Gastroesophageal sphincter (tissue), 4 donors: ENCODE data around the gene PSMF1. TPM values are rescaled to one million over a fixed set of nuclear protein-coding genes. Genes with fewer than 3 reads are reported as not detected.

Source experiments
- ATAC-seq: fragments of 150-250 bp; one replicate; pipeline ENCODE4 v1.9.1; 2016; ENCODE audit warnings: mild to moderate bottlenecking, moderate library complexity
- H3K27ac ChIP-seq, 4 donors: fragments of 200-600 bp; sonication (generic) in 3 of 4; 1 replicate in 3 of 4; 2 replicates in 1 of 4; pipeline ENCODE4 v1.5.1; 2016 to 2019
- H3K27me3 ChIP-seq: fragments of 200-600 bp; sonication (generic); one replicate; pipeline ENCODE4 v1.5.1; 2019
- H3K36me3 ChIP-seq, 2 donors: fragments of 200-600 bp; sonication (generic); one replicate each; pipeline ENCODE4 v1.5.1; 2019; ENCODE audit warnings: control low read depth in 1 of 2
- H3K4me1 ChIP-seq, 3 donors: fragments of 200-600 bp; sonication (generic); 1 replicate in 2 of 3; 2 replicates in 1 of 3; pipeline ENCODE4 v1.5.1; 2016 to 2019; ENCODE audit warnings: control low read depth in 2 of 3
- H3K4me3 ChIP-seq, 2 donors: fragments of 200-600 bp; sonication (generic); one replicate each; pipeline ENCODE4 v1.5.1; 2019; ENCODE audit warnings: mild to moderate bottlenecking in 1 of 2, moderate library complexity in 1 of 2
- H3K9me3 ChIP-seq, 3 donors: fragments of 200-600 bp; sonication (generic); one replicate each; pipeline ENCODE4 v1.5.1; 2017 to 2019; ENCODE audit warnings: control low read depth in 2 of 3
- CTCF ChIP-seq, 4 experiments: fragments of 200-600 bp in 2 of 4; fragments of 450-650 bp in 2 of 4; sonication (generic) in 1 of 4; IDR thresholded peaks; one replicate each; pipeline ENCODE4 v1.5.1; 2017 to 2019; ENCODE audit warnings: antibody characterized with exemption in 4 of 4, mild to moderate bottlenecking in 2 of 4, moderate library complexity in 2 of 4
- EP300 ChIP-seq: sonication (generic); formaldehyde crosslinking; IDR thresholded peaks from one replicate; pipeline ENCODE4 v1.6.1; 2017; ENCODE audit warnings: antibody characterized with exemption, mild to moderate bottlenecking
- POLR2A ChIP-seq, 2 donors: fragments of 450-650 bp; IDR thresholded peaks; one replicate each; pipeline ENCODE4 v1.6.1; 2017; ENCODE audit warnings: antibody characterized with exemption in 2 of 2, mild to moderate bottlenecking in 2 of 2, moderate library complexity in 1 of 2
- POLR2AphosphoS5 ChIP-seq: sonication (generic); formaldehyde crosslinking; IDR thresholded peaks from one replicate; pipeline ENCODE4 v1.6.1; 2017; ENCODE audit warnings: antibody characterized with exemption
- WGBS, 2 donors: methylation state at CpG; one replicate each; pipeline ENCODE4 v1.1.5; 2018; ENCODE audit warnings: low coverage in 1 of 2; 5-methylcytosine and 5-hydroxymethylcytosine counted together
- total RNA-seq, 4 donors: library from RNA; depleted of rRNA; stranded (reverse); fragments of >200 nt; gene quantifications; one replicate each; pipeline ENCODE4 v1.1.0, GENCODE V29; 2016

Gene PSMF1
- total RNA-seq, 4 donors from 2014 or later: 99.6 to 118 (median 116) TPM

- Histone ChIP-seq H3K27me3 (no peaks in the 10 kb centered on the region), H3K36me3 (peaks cover 6 to 91% of the 10 kb centered on the region in 2 donors), H3K4me1 (no peaks in the 10 kb centered on the region), H3K27ac (no peak overlapping the region), H3K4me3 (no peak overlapping the region), H3K9me3 (no peaks in the 10 kb centered on the region)
- WGBS, 2 donors: 90 to 94% methylated on average over 3 of the region's 3 CpGs
- no peak for TF ChIP-seq CTCF (IDR thresholded peaks at IDR 0.05)
- no peak for TF ChIP-seq POLR2A (IDR thresholded peaks at IDR 0.05)
- TF ChIP-seq POLR2AphosphoS5: no peak
- no peak for TF ChIP-seq EP300
- ATAC-seq: no peak
Measured at GRCh38 chr20:1131354-1131753, 13.0 kb downstream of the PSMF1 start.

- 50% methylated on average over 2 of the region's 2 CpGs; no CpG with 5 or more reads in 1 of the 2 donors for WGBS, 2 donors
- Histone ChIP-seq H3K27me3 (no peaks in the 10 kb centered on the region), H3K36me3 (peaks cover 6 to 91% of the 10 kb centered on the region in 2 donors), H3K4me3 (no peak overlapping the region), H3K4me1 (no peaks in the 10 kb centered on the region), H3K27ac (no peak overlapping the region), H3K9me3 (no peaks in the 10 kb centered on the region)
- TF ChIP-seq EP300 (no peak), POLR2A (IDR thresholded peaks at IDR 0.05) (no peak), POLR2AphosphoS5 (no peak), CTCF (IDR thresholded peaks at IDR 0.05) (no peak)
- no peak for ATAC-seq
Measured at GRCh38 chr20:1134355-1134754, 16.0 kb downstream of the PSMF1 start.

GRCh38 chr20:1134836-1135235 lies 16.4 kb downstream of the PSMF1 start:
- WGBS, 2 donors: 92% methylated on average over 4 of the region's 12 CpGs; no CpG with 5 or more reads in 1 of the 2 donors
- Histone ChIP-seq H3K36me3 (peaks cover 6 to 89% of the 10 kb centered on the region in 2 donors), H3K27ac (no peak overlapping the region), H3K4me1 (no peaks in the 10 kb centered on the region), H3K27me3 (no peaks in the 10 kb centered on the region), H3K4me3 (no peak overlapping the region), H3K9me3 (no peaks in the 10 kb centered on the region)
- ATAC-seq: no peak
- TF ChIP-seq POLR2A (IDR thresholded peaks at IDR 0.05) (no peak), EP300 (no peak), POLR2AphosphoS5 (no peak), CTCF (IDR thresholded peaks at IDR 0.05) (no peak)

- Histone ChIP-seq H3K27ac (no peak overlapping the region), H3K27me3 (no peaks in the 10 kb centered on the region), H3K4me3 (no peak overlapping the region), H3K36me3 (peaks cover 9 to 86% of the 10 kb centered on the region in 2 donors), H3K9me3 (no peaks in the 10 kb centered on the region), H3K4me1 (no peaks in the 10 kb centered on the region)
- no peak for ATAC-seq
- WGBS, 2 donors: 67 to 68% methylated on average over 4 of the region's 4 CpGs
- TF ChIP-seq CTCF (IDR thresholded peaks at IDR 0.05): no peak
- no peak for TF ChIP-seq POLR2A (IDR thresholded peaks at IDR 0.05)
- no peak for TF ChIP-seq POLR2AphosphoS5
- no peak for TF ChIP-seq EP300
Measured at GRCh38 chr20:1137236-1137635, 18.8 kb downstream of the PSMF1 start.

- Histone ChIP-seq H3K9me3 (no peaks in the 10 kb centered on the region), H3K27ac (no peak overlapping the region), H3K27me3 (no peaks in the 10 kb centered on the region), H3K4me1 (no peaks in the 10 kb centered on the region), H3K36me3 (peaks cover 3 to 88% of the 10 kb centered on the region in 2 donors), H3K4me3 (no peak overlapping the region)
- WGBS, 2 donors: 75 to 86% methylated on average over 8 to 10 of the region's 10 CpGs
- no peak for ATAC-seq
- TF ChIP-seq POLR2AphosphoS5 (no peak), CTCF (IDR thresholded peaks at IDR 0.05) (no peak), POLR2A (IDR thresholded peaks at IDR 0.05) (no peak), EP300 (no peak)
Measured at GRCh38 chr20:1144401-1145172, 26.2 kb downstream of the PSMF1 start.
